ENCODE measurements around the gene LAMA2.

LAMA2 gene

DNA sequence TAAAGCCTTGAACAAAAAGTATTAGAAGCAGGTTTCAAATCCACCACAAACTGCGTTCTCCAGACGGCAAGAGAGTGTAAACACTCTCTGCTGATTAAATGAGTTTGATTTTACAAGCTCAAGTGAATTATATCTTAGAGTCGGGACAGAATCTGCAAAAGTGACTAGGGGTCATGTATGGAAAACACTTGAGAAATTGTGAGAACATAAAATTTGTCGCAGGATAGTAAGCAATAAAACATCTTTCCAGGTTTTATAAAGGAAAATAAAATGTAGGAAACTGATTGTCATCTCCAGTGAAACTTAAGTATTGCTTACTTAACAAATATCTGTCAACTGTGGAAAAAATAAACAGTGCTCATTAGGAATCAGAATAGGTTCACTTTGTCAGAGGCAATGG is 452.9 kb downstream of the LAMA2 start:
- DNase-seq, result no peak

DNA sequence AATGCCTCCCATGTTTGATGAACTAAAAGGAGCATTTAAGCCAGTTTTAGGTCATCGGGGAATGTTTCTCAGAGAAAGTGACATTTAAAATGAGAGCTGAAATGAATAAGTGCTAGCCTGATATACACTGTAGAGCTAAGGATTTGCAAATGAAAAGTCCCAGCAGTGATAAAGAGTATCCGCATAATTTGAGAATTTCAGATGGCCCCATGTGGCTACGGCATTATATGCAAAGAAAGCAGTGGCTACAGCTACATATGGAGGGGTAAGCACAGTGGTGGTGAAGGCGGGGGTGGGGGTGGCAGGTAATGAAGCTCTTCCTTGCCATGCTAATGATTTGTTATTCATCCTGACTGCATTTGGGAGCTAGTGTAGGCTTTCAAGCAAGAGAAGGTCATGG is 455.7 kb downstream of the LAMA2 start:
- no peak for DNase-seq

DNA sequence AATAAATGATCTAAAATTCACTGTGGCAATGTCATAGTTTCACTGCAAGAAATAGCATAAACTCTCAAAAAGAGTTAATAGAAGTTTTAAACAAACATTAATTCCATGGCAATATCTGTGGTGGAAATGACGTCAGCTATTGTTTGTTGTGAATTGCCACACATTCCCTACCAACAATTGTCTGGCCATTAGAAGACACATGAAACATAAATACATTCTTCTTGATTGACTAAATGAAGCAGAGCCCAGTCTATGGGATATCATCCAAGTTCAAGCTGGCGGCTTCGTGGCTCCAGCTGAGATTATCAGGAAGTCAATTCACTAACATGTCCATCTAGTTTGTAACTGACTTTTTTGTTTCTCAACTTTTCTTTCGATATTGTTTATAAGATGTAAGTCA is 458.0 kb downstream of the LAMA2 start:
- DNase-seq, result no peak

DNA sequence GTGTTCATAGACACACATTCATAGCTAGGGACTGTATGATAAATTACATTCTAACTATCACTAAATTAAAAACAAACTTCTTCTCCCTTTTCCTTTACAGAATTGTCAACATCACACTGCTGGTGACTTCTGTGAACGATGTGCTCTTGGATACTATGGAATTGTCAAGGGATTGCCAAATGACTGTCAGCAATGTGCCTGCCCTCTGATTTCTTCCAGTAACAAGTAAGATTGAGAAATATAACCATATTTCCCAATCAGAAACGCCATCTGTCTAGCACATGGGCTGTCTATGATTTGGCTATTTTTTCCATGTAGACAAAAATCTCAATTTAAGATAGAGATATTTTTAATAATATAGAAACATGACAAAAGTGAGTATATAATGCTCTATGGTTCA is 459.3 kb downstream of the LAMA2 start:
- DNase-seq, result no peak

DNA sequence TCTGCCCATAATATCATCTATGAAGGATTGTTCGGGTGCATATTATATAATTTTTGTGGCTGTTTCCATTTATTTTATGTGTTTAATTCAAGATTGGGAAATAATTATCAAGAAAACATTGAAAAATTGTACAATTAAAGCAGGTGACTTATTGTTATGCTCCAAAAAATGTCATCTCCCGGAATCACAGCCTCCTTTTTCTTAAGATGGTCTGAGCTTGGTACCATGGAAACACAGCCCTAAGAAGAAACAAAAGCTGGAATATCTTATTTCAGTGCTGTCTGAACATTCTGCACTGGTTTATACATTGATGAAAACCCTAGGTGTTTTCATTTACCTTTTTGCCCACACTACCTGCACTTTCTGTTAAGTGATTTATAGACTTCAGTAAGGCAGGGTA is 459.9 kb downstream of the LAMA2 start:
- no peak for DNase-seq

DNA sequence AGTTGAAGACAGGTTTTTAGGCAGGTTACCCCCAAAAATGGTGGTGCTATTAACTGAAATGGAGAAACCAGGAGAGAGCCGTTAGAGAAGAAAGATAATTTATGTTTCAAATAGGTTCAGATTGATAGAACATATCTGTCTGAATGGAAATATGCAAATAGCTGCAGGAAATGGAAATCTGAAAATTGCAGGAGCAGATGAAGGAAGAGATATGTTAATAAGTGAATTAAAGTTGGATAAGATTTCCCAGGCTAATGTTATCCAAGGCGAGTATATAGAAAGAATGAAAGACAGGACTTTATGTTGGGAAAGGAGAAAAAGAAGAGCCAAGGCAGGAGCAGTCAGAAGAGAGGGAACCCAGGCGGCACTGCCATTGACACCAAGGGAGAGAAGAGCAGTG is 461.4 kb downstream of the LAMA2 start:
- no peak for DNase-seq

DNA sequence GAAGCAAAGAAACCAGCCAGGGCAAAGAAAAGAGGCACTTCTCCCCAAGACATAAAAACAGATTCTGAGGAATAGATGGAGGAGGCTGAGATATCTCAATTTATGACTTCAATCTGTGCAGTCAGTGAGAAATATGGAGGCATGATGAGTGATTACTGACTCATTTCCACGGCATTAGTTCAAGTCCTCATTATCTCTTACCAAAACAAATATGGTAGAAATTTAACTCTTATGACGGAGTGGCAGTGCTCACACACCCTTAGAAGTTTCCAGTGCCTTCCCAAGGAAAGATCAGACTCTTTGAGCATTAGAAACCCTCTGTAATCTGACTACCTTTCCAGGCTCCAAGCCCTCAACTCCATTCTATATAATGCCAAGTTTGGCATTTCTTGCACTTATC is 463.0 kb downstream of the LAMA2 start:
- DNase-seq, result no peak

DNA sequence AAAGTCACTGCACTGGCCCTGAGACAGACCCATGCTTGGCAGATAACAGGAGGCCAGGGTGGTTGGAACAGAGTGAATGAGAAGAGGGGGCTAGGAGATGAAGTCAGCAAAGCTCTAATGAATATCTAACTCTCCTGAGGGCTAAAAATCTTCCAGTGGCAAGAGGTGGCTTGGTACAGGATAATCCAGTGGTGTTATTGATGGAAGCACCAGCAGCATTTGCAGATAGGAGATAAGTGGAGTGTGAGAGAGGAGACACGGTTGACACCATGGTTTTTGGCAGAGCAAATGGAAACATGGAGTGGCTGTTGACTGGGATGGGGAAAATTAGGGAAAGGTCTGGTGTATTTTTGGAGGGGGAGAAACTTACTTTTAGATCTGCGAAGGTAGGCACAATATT is 464.0 kb downstream of the LAMA2 start:
- no peak for DNase-seq

DNA sequence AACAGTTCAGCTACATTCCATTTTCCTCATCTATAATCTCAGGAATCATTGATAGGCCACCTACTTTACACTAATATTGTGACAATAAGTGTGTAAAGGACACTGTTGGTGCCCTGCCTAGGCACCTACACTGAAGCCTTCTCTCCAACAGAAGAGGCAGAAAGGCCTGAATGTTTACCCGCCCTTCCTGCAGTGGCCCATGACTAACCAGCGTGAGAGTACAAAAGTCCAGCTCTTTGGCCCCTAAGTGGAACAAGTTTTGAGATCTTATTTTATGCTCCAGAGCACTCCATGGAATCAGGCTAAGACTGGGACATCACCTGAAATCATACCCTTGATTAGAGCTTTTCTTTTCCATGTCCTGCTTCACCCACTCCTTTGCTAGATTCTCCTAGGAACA is 467.3 kb downstream of the LAMA2 start:
- DNase-seq, result no peak

DNA sequence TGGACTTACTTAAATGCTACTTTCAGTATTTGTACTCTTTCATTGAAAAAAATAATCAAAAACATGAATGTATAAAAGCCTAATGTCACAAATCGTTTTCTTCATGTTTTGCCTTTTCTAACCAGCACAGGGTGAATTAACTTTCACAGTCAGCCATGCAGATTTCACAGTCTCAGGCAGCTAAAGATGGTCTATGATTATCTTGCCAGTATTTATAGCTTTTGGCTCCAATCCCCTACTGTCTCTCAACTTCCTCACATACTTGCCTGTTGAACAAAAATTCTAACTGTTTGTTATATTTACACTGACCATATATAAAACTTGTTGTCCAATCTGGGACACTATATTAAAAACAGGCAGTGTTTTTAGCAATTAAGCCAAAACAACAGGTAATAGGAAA is 468.9 kb downstream of the LAMA2 start:
- no peak for DNase-seq

DNA sequence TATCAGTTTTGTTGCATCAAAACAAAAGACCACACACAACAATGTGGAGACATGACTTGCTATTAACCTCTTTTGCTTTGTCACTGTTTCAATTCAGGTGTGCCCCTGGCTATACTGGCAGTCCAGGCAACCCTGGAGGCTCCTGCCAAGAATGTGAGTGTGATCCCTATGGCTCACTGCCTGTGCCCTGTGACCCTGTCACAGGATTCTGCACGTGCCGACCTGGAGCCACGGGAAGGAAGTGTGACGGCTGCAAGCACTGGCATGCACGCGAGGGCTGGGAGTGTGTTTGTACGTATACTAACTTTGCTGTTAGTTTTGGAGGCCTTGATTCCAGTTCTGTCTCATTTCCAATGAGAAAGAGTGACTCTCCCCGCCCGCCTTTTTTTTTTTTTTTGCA is 470.1 kb downstream of the LAMA2 start:
- no peak for DNase-seq

DNA sequence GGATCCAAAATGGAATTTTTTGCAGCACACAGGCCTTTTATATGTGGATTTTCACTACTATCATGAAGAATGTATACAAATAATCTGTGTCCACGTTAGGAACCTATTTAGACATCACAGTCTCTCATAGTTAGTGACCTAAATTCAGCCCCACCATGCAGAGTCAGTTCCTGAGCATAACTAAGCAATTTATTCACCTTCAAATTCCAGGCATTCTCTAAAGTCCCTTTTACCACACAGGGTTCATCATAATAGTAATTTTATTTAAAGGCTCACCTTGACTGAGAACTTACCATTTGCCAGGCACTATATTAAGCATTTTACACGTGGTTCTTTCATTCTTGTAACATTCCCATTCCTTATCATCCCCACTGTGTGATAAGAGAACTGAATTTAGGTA is 473.2 kb downstream of the LAMA2 start:
- DNase-seq, result no peak

DNA sequence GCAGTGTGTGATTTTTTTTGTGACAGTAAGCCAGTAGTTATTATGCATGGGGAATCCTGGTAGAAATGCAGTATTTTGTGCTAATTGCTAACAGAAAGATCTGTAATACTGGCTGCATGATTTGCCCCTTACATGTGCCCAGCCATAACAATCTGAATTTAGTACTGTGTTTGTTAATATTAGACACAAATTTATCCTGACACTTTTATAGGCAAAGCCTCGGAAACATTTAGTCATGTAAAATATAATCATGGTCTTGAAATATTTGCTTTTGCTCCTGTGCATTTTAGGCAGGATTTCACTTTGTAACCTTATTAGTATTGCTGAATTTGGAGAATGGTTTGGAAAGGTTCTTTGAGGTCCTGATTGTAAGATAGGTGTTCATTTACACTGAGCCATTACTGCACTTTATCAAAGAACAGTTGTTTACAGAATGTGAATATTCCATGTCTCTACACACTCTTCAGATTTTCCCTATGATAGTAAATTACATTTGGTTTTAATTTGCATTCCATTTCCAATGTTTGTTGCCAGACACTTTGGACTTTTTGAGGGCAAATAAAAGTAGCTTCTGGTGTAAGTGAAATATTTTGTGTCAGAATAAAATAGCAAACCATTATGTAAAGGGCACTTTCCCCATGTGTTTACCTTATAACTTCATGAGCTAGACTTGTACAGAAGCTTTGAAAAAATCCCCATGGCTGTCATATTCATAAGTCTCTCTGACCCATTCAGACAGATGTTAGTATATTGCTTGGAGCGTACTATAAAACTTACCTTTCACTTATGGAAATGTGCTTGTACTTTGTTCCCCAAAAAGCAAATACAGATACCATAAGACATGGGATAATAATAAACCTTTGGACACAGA is 477.1 kb downstream of the LAMA2 start:
- DNase-seq, result no peak

DNA sequence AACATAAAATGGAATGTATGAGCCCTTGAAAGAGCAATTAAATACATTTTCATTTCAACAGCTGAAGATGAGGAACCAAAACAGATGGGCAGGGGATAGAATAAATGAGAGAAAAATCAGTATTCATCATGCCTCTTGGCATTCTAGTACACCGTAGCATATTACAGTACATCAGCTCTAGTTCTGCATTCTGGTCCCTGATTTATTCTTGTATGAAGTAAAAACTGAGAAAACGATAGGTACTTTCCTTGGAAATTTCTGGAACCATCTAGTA is 477.7 kb downstream of the LAMA2 start:
- no peak for DNase-seq

DNA sequence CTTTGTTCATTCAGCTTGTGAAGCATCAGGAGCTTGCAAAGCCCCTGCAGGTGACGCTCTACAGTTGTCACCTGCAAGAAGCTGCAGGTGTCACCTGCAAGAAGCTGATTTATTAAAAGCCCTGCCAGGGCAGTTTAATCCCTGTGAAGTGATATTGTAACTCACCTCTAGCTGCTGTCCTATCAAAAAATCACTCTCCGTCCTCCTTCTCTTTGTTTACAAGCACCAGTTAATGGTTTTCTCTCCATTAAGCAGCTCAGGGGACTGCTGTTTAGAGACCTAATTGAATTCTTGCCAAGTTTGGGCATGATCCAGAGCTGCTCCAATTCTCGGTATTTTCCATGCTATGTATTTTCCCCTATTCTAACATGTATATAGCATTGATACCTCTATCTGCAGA is 481.1 kb downstream of the LAMA2 start:
- no peak for DNase-seq

DNA sequence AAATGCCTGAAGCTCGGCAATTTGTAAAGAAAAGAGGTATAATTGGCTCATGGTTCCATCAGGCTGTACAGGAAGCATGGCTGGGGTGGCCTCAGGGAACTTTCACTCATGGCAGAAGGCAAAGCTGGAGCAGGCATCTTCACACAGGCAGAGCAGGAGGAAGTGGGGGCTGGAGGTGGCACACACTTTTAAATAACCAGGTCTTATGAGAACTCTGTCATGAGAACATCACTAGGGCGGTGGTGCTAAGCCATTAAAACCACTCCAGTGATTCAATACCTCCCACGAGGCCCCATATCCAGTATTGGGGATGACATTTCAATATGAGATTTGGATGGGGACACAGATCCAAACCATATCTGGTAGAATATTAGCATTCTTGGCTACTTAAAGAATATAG is 481.8 kb downstream of the LAMA2 start:
- DNase-seq, result no peak

DNA sequence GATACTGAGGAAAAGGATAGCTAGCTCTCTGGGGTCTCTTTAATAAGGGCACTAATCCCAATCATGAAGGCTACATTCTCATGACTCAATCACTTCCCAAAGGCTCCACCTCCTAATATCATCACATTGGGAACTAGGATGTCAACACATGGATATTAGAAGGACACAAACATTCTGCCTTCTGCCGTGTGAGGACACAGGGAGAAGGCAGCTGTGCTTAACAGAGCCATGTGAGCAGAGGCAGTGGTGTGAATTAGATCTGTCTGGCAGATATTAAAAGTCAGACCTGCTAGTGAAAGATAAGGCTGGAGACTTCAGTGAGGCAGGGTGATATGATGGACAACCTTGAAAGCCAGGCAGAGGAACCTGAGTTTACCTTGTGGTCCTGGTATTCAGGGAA is 485.1 kb downstream of the LAMA2 start:
- no peak for DNase-seq

DNA sequence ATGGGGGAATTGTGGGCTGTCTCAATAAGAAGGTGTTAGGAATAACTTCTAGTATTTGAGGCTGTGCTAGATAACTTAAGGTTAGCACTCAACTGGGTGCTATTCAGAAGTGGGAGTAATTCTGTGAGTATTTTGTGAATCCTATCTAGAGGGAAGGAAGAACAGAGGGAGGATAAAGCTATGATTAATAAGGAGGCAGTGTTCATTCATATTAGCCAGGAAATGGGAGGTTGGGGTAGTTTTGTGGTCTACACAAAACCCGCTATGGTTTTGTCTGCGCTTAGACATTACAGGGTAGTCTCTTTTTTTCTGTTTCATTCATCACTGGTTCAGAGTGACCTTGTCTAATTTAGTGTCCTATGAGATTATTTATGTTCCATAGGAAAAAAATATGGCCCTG is 486.0 kb downstream of the LAMA2 start:
- DNase-seq, result no peak

DNA sequence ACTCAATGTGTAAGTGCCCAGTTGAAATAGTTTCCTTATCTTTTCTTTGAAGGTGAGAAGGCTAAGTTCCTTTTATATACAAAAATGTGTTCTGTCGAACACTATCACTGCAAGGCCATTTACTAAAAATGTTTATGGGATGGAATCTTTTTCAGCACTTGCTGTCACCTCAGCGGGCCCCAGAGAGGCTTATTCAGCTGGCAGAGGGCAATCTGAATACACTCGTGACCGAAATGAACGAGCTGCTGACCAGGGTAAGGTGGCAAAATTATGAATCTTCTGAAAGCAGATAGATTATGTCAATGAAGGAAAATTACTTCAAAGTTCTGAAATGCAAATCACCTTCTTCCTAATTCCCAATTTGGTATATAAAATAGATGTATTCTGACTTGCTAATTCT is 486.8 kb downstream of the LAMA2 start:
- no peak for DNase-seq

DNA sequence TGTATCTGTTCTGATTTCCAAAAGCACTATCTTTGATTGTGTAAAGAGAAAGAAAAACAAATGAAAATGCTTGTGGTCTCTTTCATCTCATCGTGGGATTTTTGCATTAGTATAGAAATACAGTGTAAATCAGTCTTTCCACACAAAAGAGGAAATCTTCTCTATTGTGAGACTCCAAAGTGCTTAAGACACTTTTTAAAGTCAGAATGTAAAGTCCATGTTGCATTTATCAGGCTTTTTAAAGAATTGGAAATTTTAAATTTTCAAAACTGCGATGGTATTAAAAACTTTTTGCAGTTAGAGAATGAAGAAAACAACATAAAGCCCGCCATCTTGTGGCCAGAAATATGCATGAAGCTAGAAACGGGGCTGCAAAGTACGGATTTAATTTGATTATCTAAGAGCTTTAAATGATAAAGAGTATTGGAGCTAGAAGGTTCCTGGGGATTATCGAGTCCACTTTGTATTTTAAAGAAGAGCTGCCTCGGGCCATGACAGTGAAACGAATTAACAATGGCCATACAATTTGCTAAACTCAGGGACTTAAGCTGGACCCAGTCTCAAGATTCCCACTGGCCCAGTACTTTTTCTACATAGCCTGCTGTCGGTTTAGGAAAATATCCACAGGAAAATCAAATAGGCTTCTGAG is 487.5 kb downstream of the LAMA2 start:
- peak; percentile 68 for DNase-seq

DNA sequence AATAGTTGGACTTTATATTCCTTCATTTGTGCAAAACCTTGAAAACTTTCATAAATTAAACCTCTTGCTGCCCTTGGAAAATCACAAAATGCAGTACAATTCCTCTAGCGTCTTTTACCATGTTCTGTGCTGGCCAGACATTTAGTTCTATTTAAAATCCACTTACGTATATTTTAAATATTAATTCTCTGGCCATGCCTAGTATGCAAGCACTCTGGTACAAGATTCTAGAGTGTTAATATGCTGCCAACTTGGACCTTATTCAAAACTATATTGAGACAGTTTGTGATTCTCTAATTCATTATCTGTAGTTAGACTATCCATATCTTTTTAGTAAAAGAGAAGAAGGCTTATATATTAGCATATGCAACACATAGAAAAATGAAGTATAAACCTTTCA is 498.9 kb downstream of the LAMA2 start:
- no peak for DNase-seq

DNA sequence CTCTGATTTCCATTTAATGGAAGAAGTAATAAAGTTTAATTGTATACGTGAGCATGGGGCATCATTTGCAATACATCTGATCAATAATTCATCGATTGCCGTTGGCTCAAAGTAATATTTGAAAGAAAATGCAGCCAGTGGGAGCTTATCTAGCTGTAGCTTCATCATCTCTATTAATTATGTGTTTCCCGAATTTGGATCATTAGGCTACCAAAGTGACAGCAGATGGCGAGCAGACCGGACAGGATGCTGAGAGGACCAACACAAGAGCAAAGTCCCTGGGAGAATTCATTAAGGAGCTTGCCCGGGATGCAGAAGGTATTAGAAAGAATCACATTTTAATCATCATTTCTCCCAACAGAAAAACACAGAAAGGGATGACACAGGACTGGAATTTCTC is 500.0 kb downstream of the LAMA2 start:
- DNase-seq, result no peak

DNA sequence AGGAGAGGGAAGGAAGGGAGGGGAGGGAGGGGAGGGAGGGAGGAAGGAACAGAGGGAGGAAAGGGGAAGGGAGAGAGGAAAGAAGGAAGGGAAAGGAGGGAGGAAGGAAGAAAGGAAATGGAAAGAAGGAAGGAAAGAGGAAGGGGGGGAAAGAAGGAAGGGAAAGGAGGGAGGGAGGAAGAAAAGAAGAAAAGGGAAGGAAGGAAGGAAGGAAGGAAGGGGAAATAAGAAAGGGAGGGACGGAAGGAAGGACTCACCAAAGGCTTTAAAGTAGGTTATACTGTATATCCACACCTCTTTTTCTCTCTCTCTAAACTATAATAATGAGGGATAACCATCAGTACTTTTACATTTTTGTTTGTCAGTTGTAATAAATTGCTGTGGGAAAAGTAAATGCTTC is 502.2 kb downstream of the LAMA2 start:
- no peak for DNase-seq

DNA sequence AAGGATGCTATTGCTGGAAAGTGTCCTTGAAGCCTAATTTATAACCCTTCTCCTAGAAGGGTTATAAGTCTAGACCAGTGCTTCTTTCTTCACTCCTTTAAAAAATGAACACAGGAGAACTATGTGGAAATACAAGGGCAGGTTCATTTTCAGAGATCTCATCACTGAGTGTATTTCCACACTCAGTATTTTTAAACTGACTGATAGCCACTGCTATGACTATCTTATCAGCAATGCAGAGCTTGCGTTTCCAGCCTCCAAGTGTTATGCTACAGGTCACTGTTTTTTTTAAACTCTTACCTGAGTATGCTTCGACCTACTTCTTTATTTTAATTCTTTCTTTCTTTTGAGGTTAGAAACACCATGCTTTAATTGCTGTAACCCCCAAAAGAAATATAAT is 508.0 kb downstream of the LAMA2 start:
- DNase-seq, result no peak

DNA sequence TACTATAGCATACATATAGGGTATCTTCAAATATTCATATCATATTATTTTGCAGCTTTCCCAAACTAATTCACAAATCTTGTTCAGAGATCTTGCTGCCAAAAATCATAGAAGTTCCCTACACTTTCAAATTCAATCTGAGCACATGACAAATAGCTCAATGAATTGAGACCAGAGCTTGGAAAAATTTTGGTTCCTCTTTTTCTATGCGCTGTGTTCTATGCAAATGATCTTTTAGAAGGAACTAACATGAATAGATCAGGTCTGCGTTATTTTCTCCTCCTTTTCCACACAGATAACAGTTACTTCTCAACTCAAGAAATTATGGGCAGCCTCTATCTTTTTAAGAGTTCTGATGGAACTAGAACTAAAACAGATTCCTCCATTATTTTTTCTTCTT is 510.7 kb downstream of the LAMA2 start:
- DNase-seq, result no peak

All from activated CD8-positive, alpha-beta memory T cell treated with anti-CD3 and anti-CD28 coated beads for 24 hours (primary cell).